GM23338 (cell line): ENCODE results near the gene DTYMK. TPM values are rescaled to one million over a fixed set of nuclear protein-coding genes. Genes with fewer than 3 reads are reported as not detected.
A peak's percentile ranks its signal among the peaks of the same experiment; 100 is the strongest.

ENCODE experiments used
- ATAC-seq: fragments of 200-7000 bp; cut with Tn5 transposase; 3 replicates; pipeline ENCODE4 v1.9.1; 2020
- DNase-seq: peaks from one replicate; pipeline ENCODE4 v3.0.0-alpha.2; 2015; ENCODE audit warnings: low spot score
- H2AFZ ChIP-seq: fragments of 200-600 bp; sonication (generic); 2 replicates; pipeline ENCODE4 v1.8.0; 2016; ENCODE audit warnings: antibody characterized with exemption, mild to moderate bottlenecking, moderate library complexity
- H3F3A ChIP-seq: fragments of 200-600 bp; sonication (generic); replicated peaks from 2 replicates; pipeline ENCODE4 v1.8.0; 2017; ENCODE audit warnings: antibody characterized with exemption, mixed run types, low read depth
- H3K27ac ChIP-seq: fragments of 200-600 bp; sonication (generic); 2 replicates; pipeline ENCODE4 v1.6.1; 2016; ENCODE audit warnings: low read depth
- H3K27me3 ChIP-seq: fragments of 200-600 bp; sonication (generic); 2 replicates; pipeline ENCODE4 v1.8.0; 2016; ENCODE audit warnings: mild to moderate bottlenecking, mixed run types, moderate library complexity; ENCODE audit not compliant: insufficient read depth
- H3K36me3 ChIP-seq: fragments of 200-600 bp; sonication (generic); 2 replicates; pipeline ENCODE4 v1.8.0; 2016; ENCODE audit warnings: mild to moderate bottlenecking; ENCODE audit not compliant: insufficient read depth
- H3K4me1 ChIP-seq: fragments of 200-600 bp; sonication (generic); 2 replicates; pipeline ENCODE4 v1.8.0; 2016; ENCODE audit warnings: mild to moderate bottlenecking, moderate library complexity; ENCODE audit not compliant: insufficient read depth
- H3K4me2 ChIP-seq: fragments of 200-600 bp; sonication (generic); 2 replicates; pipeline ENCODE4 v1.7.1; 2017; ENCODE audit warnings: mixed run types
- H3K4me3 ChIP-seq: fragments of 200-600 bp; sonication (generic); 2 replicates; pipeline ENCODE4 v1.6.1; 2016; ENCODE audit warnings: mixed run types
- H3K79me2 ChIP-seq: fragments of 200-600 bp; sonication (generic); replicated peaks from 2 replicates; pipeline ENCODE4 v1.8.0; 2017; ENCODE audit warnings: mild to moderate bottlenecking; ENCODE audit not compliant: insufficient read depth
- H3K9me2 ChIP-seq: fragments of 200-600 bp; sonication (generic); 2 replicates; pipeline ENCODE4 v1.8.0; 2017; ENCODE audit not compliant: insufficient read depth
- H4K20me1 ChIP-seq: fragments of 200-600 bp; sonication (generic); replicated peaks from 2 replicates; pipeline ENCODE4 v1.8.0; 2017; ENCODE audit warnings: mild to moderate bottlenecking; ENCODE audit not compliant: insufficient read depth
- H3K27ac Mint-ChIP-seq: 2 replicates; pipeline ENCODE4 v1.8.0; 2020; ENCODE audit warnings: inconsistent platforms, mild to moderate bottlenecking, moderate library complexity, mixed read lengths
- H3K27me3 Mint-ChIP-seq: 3 replicates; pipeline ENCODE4 v1.8.0; 2022; ENCODE audit warnings: low read depth, mild to moderate bottlenecking, moderate library complexity, mixed read lengths, inconsistent platforms; ENCODE audit not compliant: insufficient read depth, poor library complexity
- H3K36me3 Mint-ChIP-seq: 3 replicates; pipeline ENCODE4 v1.8.0; 2021; ENCODE audit warnings: low read depth, mild to moderate bottlenecking, inconsistent platforms, moderate library complexity, mixed read lengths
- H3K4me1 Mint-ChIP-seq: 3 replicates; pipeline ENCODE4 v1.8.0; 2020; ENCODE audit warnings: mild to moderate bottlenecking, inconsistent platforms, mixed read lengths
- H3K4me3 Mint-ChIP-seq: 3 replicates; pipeline ENCODE4 v1.8.0; 2021; ENCODE audit warnings: moderate library complexity, mild to moderate bottlenecking, inconsistent platforms, mixed read lengths
- H3K9me3 Mint-ChIP-seq: 3 replicates; pipeline ENCODE4 v1.8.0; 2020; ENCODE audit warnings: moderate library complexity, mild to moderate bottlenecking, inconsistent platforms, mixed read lengths
- CREB1 ChIP-seq: fragments of 250-450 bp; sonication (Bioruptor Pico); IDR thresholded peaks from 2 replicates; pipeline ENCODE4 v1.5.0; 2020; ENCODE audit warnings: low read depth, mild to moderate bottlenecking, moderate library complexity
- CTCF ChIP-seq, 2 experiments: fragments of 200-600 bp in 1 of 2; sonication (generic) in 1 of 2; conservative IDR thresholded peaks; 2 replicates each; pipeline versions ENCODE4 v1.5.1 to v1.6.1; 2016 to 2017; ENCODE audit warnings: antibody characterized with exemption in 2 of 2, low read depth in 2 of 2, mild to moderate bottlenecking in 2 of 2, moderate library complexity in 1 of 2
- ETS1 ChIP-seq: IDR thresholded peaks from 2 replicates; pipeline ENCODE4 v1.6.1; 2016; ENCODE audit warnings: antibody characterized with exemption
- EZH2 ChIP-seq: fragments of 200-600 bp; sonication (generic); IDR thresholded peaks from one replicate; pipeline ENCODE4 v1.8.0; 2017; ENCODE audit warnings: antibody characterized with exemption, mild to moderate bottlenecking, low read depth; ENCODE audit not compliant: unreplicated experiment
- JUNB ChIP-seq: IDR thresholded peaks from one replicate; pipeline ENCODE4 v1.6.1; 2016; ENCODE audit warnings: antibody characterized with exemption; ENCODE audit not compliant: unreplicated experiment
- NANOG ChIP-seq: IDR thresholded peaks from 2 replicates; pipeline ENCODE4 v1.6.1; 2016; ENCODE audit warnings: antibody characterized with exemption, borderline replicate concordance
- POLR2AphosphoS5 ChIP-seq: IDR thresholded peaks from 2 replicates; pipeline ENCODE4 v1.6.1; 2016; ENCODE audit warnings: antibody characterized with exemption, low read depth
- REST ChIP-seq: IDR thresholded peaks from one replicate; pipeline ENCODE4 v1.6.1; 2018; ENCODE audit warnings: antibody characterized with exemption; ENCODE audit not compliant: unreplicated experiment
- STAT1 ChIP-seq: IDR thresholded peaks from one replicate; pipeline ENCODE4 v1.6.1; 2016; ENCODE audit warnings: antibody characterized with exemption; ENCODE audit not compliant: unreplicated experiment
- ZNF114 ChIP-seq: fragments of 250-450 bp; sonication (Bioruptor Pico); IDR thresholded peaks from 2 replicates; pipeline ENCODE4 v1.5.0; 2020; ENCODE audit warnings: mild to moderate bottlenecking, moderate library complexity
- ZNF331 ChIP-seq: fragments of 250-450 bp; sonication (Bioruptor Pico); IDR thresholded peaks from 2 replicates; pipeline ENCODE4 v1.5.0; 2020; ENCODE audit warnings: low read depth, mild to moderate bottlenecking, moderate library complexity
- ZNF462 ChIP-seq: fragments of 250-450 bp; sonication (Bioruptor Pico); IDR thresholded peaks from 2 replicates; pipeline ENCODE4 v1.5.0; 2020; ENCODE audit warnings: mild to moderate bottlenecking, moderate library complexity
- polyA plus RNA-seq: library from polyadenylated mRNA; unstranded; fragments of >200 nt; fragmentation: Nextera tagmentation; extraction: Ambion mirVana; gene quantifications from 2 replicates; pipeline ENCODE4 v1.2.1, GENCODE V29; 2016
- total RNA-seq: library from RNA; depleted of rRNA; stranded (reverse); fragments of >200 nt; shearing (Covaris generic); gene quantifications from 2 replicates; pipeline ENCODE4 v1.2.3, GENCODE V29; 2014

The DTYMK gene
- total and polyA plus RNA-seq, 2 experiments from 2014 or later, result 55.4 to 65.4 TPM

GRCh38 chr2:241686650-241687425 is at the start of gene DTYMK (continued):
- no peak for TF ChIP-seq EZH2

GRCh38 chr2:241736111-241736510 is 49.5 kb upstream of the DTYMK start:
- no peaks in the 10 kb centered on the region for H3K4me1 ChIP-seq
- ATAC-seq, result no peak
- H3K9me2 ChIP-seq, result no peaks in the 10 kb centered on the region; the same call in 1 of the 2 replicates
- H3K36me3 ChIP-seq, result no peaks in the 10 kb centered on the region
- H3F3A ChIP-seq, result 0 out of 2 replicates have a peak, but pooled peaks cover 10% of the 10 kb centered on the region
- Mint-ChIP-seq H3K4me1 (no peaks in the 10 kb centered on the region), H3K4me3 (peak overlapping the region; percentile 79), H3K27ac (no peak overlapping the region), H3K36me3 (no peaks in the 10 kb centered on the region; the same call in 2 of the 3 replicates), H3K27me3 (peaks cover 15% of the 10 kb centered on the region), H3K9me3 (no peaks in the 10 kb centered on the region; the same call in 2 of the 3 replicates)
- TF ChIP-seq CREB1 (no peak), NANOG (no peak), ZNF331 (CRISPR knock-in tag) (no peak), CTCF (conservative IDR thresholded peaks at IDR 0.05; ENCODE audit: low read depth in 2 of 2) (no peak), ZNF462 (CRISPR knock-in tag) (no peak), POLR2AphosphoS5 (no peak), REST (no peak), STAT1 (no peak), ZNF114 (no peak), JUNB (no peak), ETS1 (no peak)
- H3K4me3 ChIP-seq, result no peak overlapping the region
- no peaks in the 10 kb centered on the region for H3K27me3 ChIP-seq
- H4K20me1 ChIP-seq, result no peaks in the 10 kb centered on the region
- DNase-seq, result no peak
- H3K79me2 ChIP-seq, result no peaks in the 10 kb centered on the region
- no peak overlapping the region for H3K27ac ChIP-seq
- H3K4me2 ChIP-seq, result no peak overlapping the region; the same call in 1 of the 2 replicates
- H2AFZ ChIP-seq, result no peak overlapping the region
